ENCODE results near the gene RREB1.

RREB1 gene

GRCh38 chr6:7107578-7108195, at the start of gene RREB1:
Gene RREB1 (plus strand): TSS chr6:7107961. CDS start chr6:7181912, 73,951 bp downstream.
- TF ChIP-seq, protein P1, sequence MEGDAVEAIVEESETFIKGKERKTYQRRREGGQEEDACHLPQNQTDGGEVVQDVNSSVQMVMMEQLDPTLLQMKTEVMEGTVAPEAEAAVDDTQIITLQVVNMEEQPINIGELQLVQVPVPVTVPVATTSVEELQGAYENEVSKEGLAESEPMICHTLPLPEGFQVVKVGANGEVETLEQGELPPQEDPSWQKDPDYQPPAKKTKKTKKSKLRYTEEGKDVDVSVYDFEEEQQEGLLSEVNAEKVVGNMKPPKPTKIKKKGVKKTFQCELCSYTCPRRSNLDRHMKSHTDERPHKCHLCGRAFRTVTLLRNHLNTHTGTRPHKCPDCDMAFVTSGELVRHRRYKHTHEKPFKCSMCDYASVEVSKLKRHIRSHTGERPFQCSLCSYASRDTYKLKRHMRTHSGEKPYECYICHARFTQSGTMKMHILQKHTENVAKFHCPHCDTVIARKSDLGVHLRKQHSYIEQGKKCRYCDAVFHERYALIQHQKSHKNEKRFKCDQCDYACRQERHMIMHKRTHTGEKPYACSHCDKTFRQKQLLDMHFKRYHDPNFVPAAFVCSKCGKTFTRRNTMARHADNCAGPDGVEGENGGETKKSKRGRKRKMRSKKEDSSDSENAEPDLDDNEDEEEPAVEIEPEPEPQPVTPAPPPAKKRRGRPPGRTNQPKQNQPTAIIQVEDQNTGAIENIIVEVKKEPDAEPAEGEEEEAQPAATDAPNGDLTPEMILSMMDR (conservative IDR thresholded peaks at IDR 0.05; ENCODE audit: low read length) = no peak
- peak; percentile 60 for DNase-seq (ENCODE audit: low read depth)
- H3K4me3 ChIP-seq (ENCODE audit: low read length) = peak within 1 kb of the TSS; percentile 96

GRCh38 chr6:7058250-7058923, 49.4 kb upstream of the RREB1 start:
- no peak overlapping the region for H3K4me3 ChIP-seq (ENCODE audit: low read length)
- DNase-seq (ENCODE audit: low read depth) = peak; percentile 94
- TF ChIP-seq, protein P1 (conservative IDR thresholded peaks at IDR 0.05; ENCODE audit: low read length) = no peak

GRCh38 chr6:7060769-7061516, 46.8 kb upstream of the RREB1 start:
- no peak overlapping the region for H3K4me3 ChIP-seq (ENCODE audit: low read length)
- TF ChIP-seq, protein P1 (conservative IDR thresholded peaks at IDR 0.05; ENCODE audit: low read length) = no peak
- no peak for DNase-seq (ENCODE audit: low read depth)

GRCh38 chr6:7062451-7063162, 45.2 kb upstream of the RREB1 start:
- H3K4me3 ChIP-seq (ENCODE audit: low read length) = no peak overlapping the region
- no peak for DNase-seq (ENCODE audit: low read depth)
- TF ChIP-seq, protein P1 (conservative IDR thresholded peaks at IDR 0.05; ENCODE audit: low read length) = no peak

DNA sequence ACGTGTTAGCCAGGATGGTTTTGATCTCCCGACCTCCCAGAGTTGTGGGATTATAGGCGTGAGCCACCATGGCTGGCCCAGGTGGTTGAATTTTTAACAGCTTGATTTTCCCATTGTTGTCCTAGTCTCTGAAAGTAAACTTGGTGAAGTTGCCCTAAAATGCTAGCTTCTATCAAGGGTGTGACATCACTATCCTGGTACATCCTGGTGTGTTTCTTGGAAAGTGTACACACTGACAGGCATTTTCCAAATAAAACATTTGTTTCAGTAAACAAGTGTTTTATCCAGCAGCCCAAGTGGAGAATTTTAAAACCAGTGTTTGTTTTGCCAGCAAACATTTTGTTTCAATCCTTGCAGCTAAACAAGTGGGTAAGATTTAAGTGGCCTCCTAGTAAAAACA, 40.5 kb upstream of the RREB1 start:
- H3K4me3 ChIP-seq (ENCODE audit: low read length) = no peak overlapping the region
- DNase-seq (ENCODE audit: low read depth) = no peak
- TF ChIP-seq, protein P1 (conservative IDR thresholded peaks at IDR 0.05; ENCODE audit: low read length) = no peak

GRCh38 chr6:7071405-7071804, 36.4 kb upstream of the RREB1 start:
- no peak overlapping the region for H3K4me3 ChIP-seq (ENCODE audit: low read length)
- TF ChIP-seq, protein P1 (conservative IDR thresholded peaks at IDR 0.05; ENCODE audit: low read length) = no peak
- DNase-seq (ENCODE audit: low read depth) = no peak

Data from AG10803 (cell line).